Body of pancreas (tissue), 4 donors: ENCODE data around the gene FLT1. TPM values are rescaled to one million over a fixed set of nuclear protein-coding genes. Genes with fewer than 3 reads are reported as not detected.

Source experiments
- ATAC-seq: fragments of 150-250 bp; one replicate; pipeline ENCODE4 v1.9.1; 2016
- DNase-seq, 4 donors: peaks; one replicate each; pipeline ENCODE4 v3.0.0-alpha.2; 2019
- H3K27ac ChIP-seq, 4 donors: fragments of 200-600 bp; sonication (generic); 1 replicate in 3 of 4; 2 replicates in 1 of 4; pipeline versions ENCODE4 v1.5.1 to v1.6.1; 2016 to 2019; ENCODE audit warnings: mild to moderate bottlenecking in 1 of 4, mixed read lengths in 1 of 4, moderate library complexity in 1 of 4
- H3K27me3 ChIP-seq, 2 donors: fragments of 200-600 bp; sonication (generic); one replicate each; pipeline ENCODE4 v1.6.0; 2016; ENCODE audit warnings: mild to moderate bottlenecking in 1 of 2
- H3K36me3 ChIP-seq, 2 donors: fragments of 200-600 bp; sonication (generic); replicated peaks in 1 of 2; 2 replicates each; pipeline ENCODE4 v1.5.1; 2016; ENCODE audit warnings: low read depth in 2 of 2; ENCODE audit not compliant: insufficient read depth in 1 of 2
- H3K4me1 ChIP-seq: fragments of 200-600 bp; sonication (generic); one replicate; pipeline ENCODE4 v1.6.0; 2016
- H3K4me3 ChIP-seq, 2 donors: fragments of 200-600 bp; sonication (generic); 1 replicate in 1 of 2; 2 replicates in 1 of 2; pipeline ENCODE4 v1.5.1; 2016 to 2019
- H3K9me3 ChIP-seq, 3 donors: fragments of 200-600 bp; sonication (generic); 1 replicate in 2 of 3; 2 replicates in 1 of 3; pipeline ENCODE4 v1.5.1; 2016
- CTCF ChIP-seq, 7 experiments: fragments of 450-650 bp in 4 of 7; fragments of 200-600 bp in 3 of 7; sonication (generic) in 3 of 7; IDR thresholded peaks; one replicate each; pipeline ENCODE4 v1.5.1; 2016 to 2019; ENCODE audit warnings: antibody characterized with exemption in 7 of 7
- POLR2A ChIP-seq, 3 donors: fragments of 450-650 bp; IDR thresholded peaks; one replicate each; pipeline ENCODE4 v1.6.1; 2016; ENCODE audit warnings: antibody characterized with exemption in 3 of 3, mild to moderate bottlenecking in 2 of 3
- WGBS, 2 donors: methylation state at CpG; one replicate each; pipeline ENCODE4 v1.1.5; 2017; 5-methylcytosine and 5-hydroxymethylcytosine counted together
- intact Hi-C: fragments of 100-400 bp; cut with DNase I; formaldehyde crosslinking; loops from one replicate; pipeline ENCODE4 v1.15.1; 2023
- total RNA-seq, 2 donors: library from RNA; depleted of rRNA; stranded (reverse); fragments of >200 nt; gene quantifications; one replicate each; pipeline ENCODE4 v1.1.0, GENCODE V29; 2016

FLT1 gene
- total RNA-seq, 2 donors from 2014 or later = 15.3 to 20.4 TPM

DNA sequence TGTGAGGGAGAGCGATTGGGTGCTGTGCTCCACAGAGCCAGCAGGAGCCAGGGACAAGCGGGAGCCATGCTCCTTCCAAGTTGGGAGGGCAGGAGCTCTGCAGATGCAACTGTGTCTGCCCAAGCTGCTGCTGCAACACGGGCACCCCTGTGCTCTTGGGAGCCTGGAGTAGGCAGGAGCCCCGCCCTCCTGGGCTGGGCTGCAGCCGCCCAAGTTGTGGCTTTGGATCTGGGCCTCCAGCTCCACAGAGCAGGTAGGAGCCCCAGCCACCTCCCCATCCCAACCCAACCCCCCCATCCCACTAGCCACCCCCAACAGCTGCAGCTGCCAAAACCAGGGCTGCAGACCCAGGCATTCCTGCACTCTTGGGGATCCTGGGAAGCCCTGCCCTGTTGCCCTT is 39.9 kb upstream of the FLT1 start:
- Histone ChIP-seq H3K36me3 (no peaks in the 10 kb centered on the region), H3K4me3 (no peak overlapping the region), H3K9me3 (no peaks in the 10 kb centered on the region), H3K4me1 (peaks cover 18% of the 10 kb centered on the region), H3K27me3 (no peaks in the 10 kb centered on the region), H3K27ac (no peak overlapping the region)
- no peak for TF ChIP-seq CTCF (IDR thresholded peaks at IDR 0.05)
- DNase-seq (no peak), ATAC-seq (no peak)
- intact Hi-C loops = no loop called here
- WGBS, 2 donors = 88 to 100% methylated on average over 1 to 5 of the region's 5 CpGs

DNA sequence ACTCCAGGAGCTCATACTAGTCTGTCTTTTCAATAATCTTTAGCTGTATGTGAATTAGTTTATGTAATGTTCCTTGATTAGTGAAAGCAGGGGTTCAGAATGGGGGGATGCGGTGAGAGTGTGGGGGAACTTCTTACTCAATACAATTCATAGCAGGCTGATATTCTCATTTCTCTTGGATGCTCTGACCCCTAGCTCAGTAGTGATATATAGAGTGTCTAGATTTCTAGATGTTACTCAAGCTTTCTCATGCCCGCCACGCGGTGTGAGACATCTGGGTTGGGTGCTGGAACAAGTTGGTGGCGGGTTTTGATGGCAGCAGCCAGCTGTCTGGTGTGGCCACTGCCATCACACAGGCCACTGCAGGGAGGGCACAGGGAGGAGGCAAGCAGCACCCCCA is 39.3 kb upstream of the FLT1 start:
- intact Hi-C loops = no loop called here
- Histone ChIP-seq H3K27ac (no peak overlapping the region), H3K36me3 (no peaks in the 10 kb centered on the region), H3K27me3 (no peaks in the 10 kb centered on the region), H3K4me1 (peaks cover 18% of the 10 kb centered on the region), H3K4me3 (no peak overlapping the region), H3K9me3 (no peaks in the 10 kb centered on the region)
- no peak for TF ChIP-seq CTCF (IDR thresholded peaks at IDR 0.05)
- no peak for TF ChIP-seq POLR2A (IDR thresholded peaks at IDR 0.05)
- no peak for DNase-seq
- ATAC-seq = no peak
- WGBS, 2 donors = 60 to 76% methylated on average over 5 of the region's 5 CpGs

DNA sequence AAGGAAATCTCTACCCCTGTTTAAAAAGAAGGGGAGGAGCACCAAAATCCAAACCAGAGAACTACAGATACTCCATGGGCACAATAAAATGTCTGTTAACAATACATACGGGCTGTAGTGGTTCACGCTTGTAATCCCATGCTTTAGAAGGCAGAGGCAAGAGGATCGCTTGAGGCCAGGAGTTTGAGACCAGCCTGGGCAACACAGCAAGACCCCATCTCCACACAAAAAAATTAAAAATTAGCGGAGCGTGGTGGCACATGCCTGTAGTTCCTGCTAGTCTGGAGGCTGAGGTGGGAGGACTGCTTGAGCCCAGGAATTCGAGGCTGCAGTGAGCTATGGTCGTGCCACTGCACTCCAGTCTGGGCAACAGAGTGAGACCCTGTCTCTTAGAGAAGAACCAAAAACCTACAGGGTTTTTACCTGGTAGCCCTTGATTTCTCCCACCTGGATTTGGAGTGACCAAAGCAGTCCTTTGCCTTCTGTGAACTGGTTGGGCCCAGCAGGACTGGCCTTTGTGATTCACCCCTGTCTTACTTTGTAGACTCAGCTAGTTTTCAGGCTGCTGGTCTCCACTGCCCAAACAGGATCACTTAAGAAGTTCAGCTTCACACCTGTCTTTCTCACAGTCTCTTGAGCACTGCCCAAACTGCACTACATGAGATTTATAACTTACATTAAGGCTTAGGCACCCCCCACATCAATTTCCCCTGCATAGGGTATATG is 38.7 kb upstream of the FLT1 start:
- ATAC-seq (no peak), DNase-seq (no peak)
- TF ChIP-seq POLR2A (IDR thresholded peaks at IDR 0.05) (no peak), CTCF (IDR thresholded peaks at IDR 0.05) (no peak)
- intact Hi-C loops = no loop called here
- H3K27me3 ChIP-seq = no peaks in the 10 kb centered on the region
- no peaks in the 10 kb centered on the region for H3K9me3 ChIP-seq
- WGBS, 2 donors = 82 to 84% methylated on average over 7 of the region's 7 CpGs
- H3K4me1 ChIP-seq = peaks cover 18% of the 10 kb centered on the region
- no peak overlapping the region for H3K27ac ChIP-seq
- no peak overlapping the region for H3K4me3 ChIP-seq
- H3K36me3 ChIP-seq = no peaks in the 10 kb centered on the region

GRCh38 chr13:28533125-28533436 is 38.2 kb upstream of the FLT1 start:
- Histone ChIP-seq H3K4me1 (peaks cover 18% of the 10 kb centered on the region), H3K9me3 (no peaks in the 10 kb centered on the region), H3K36me3 (no peaks in the 10 kb centered on the region), H3K4me3 (no peak overlapping the region), H3K27ac (no peak overlapping the region), H3K27me3 (no peaks in the 10 kb centered on the region)
- TF ChIP-seq CTCF (IDR thresholded peaks at IDR 0.05) (no peak), POLR2A (IDR thresholded peaks at IDR 0.05) (no peak)
- intact Hi-C loops = no loop called here
- DNase-seq (no peak), ATAC-seq (no peak)
- WGBS, 2 donors = 4 to 6% methylated on average over 10 of the region's 10 CpGs
